HTR-8/SVneo (cell line): ENCODE measurements around the gene FOXS1.

Experiments
- DNase-seq: peaks from one replicate; pipeline ENCODE4 v3.0.0; 2011; ENCODE audit warnings: low spot score, mixed read lengths; ENCODE audit not compliant: insufficient read length
- FAIRE-seq: peaks from 2 replicates; lab custom pipeline; 2011; peaks lifted over from hg19 to GRCh38; lab: Jason Lieb, UNC

FOXS1 gene

DNA sequence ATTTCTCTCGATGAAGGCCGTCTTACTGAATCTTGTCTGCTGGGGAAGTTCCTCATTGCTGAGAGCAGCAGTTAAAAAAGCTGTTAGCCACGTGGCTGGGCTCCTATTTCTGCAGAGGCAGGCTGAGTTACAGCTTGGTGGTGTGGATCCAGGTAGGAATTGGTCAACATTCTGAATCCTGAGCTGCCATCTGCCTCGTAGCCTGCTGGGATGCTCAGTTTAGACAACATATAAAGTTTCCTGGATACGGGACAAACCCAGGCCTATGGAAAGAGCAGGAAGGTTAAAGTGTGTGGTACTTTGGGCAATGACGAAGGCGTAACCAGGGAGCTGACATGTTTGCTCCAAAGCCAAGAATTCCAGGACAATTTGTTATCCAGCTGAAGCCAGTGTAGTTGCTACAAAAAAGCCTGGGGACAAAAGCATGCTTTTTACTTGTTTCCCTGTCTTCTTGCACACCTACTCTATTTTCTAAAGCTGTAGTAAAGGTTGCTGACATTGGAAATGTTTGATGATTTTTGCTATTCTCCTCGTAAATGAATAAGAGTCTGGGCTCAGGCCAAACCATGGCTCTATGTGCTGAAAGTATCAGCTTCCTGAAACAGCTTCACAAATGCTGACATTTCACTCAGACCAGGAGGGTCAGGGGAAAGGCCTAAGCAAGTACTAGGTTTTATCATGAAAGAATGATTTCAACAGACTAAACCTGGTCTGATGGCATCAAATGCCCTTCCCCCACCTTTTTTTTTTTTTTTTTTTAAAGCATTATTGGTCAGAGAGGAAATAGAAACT, 38.6 kb downstream of the FOXS1 start:
- FAIRE-seq (no peak), DNase-seq (no peak)

DNA sequence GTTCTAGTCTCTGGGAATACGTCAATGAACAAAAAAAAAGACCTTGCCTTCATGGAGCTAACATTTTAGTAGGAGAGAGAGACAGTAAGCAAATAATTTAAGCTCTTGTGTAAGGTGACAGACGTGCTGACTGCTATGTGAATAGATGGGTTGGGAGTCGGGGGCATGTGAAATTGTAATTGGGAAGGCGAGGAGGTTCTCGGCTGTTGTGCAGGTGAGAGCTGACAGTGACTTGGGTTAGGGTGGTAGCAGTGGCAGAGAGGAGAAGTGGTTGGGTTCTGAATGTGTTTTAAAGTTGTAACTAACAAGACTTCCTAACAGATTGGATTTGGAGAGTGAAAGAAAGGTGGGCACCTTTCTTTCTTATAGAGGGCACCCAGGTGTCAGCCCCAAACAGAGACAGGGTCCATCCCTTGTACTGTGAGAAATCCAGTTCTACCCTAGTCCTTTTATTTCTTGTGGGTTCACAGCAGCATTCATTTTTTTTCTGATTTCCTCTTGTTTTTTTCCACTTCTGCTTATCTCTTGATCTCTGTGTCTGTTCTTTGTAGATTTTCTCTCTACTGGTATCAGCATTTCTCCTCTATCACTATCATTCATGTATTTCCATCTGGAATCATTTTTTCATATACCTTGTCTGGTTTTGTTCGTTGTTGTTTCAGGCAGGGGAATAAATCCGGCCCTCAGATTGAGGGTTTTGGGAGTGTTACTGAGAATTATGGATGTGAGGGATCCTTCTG, 41.7 kb downstream of the FOXS1 start:
- DNase-seq (no peak), FAIRE-seq (no peak)

DNA sequence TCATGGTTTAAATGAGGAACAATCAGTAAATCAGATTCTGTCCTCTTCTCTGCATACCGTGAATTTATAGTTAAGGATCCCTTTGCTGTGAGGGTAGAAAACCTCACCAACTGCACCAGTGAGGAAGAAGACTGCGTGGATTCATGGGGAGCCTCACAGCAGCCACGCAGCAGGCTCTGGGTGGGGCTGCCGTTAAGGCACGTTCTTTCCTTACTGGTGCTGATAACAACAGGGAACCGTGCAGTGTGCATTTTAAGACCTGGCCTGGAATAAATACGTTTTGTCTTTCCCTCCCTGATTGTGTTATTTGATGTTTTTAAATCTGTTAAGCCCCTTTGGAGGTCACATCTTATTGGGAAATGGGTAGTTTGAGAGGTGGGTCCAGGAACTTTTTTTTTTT, 43.9 kb downstream of the FOXS1 start:
- no peak for FAIRE-seq

DNA sequence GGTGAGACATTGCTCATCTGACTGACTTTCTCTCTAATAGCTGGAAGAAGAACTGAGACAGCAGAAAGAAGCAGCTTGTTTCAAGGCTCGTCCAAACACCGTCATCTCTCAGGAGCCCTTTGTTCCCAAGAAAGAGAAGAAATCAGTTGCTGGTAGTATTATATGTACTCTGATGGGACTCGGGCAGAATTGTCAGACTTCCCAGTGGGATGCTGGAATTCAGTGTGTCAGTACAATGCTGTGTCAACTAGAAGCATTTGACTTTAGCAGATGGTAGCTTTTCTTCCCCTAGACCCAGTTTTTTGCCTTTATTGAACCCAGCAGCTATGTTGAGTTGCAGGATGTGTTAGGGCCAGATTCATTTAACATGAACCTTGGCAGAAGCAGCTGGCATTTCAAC, 48.0 kb downstream of the FOXS1 start:
- DNase-seq = no peak
- no peak for FAIRE-seq

More for the DNA sequence above, 43.9 kb downstream of the FOXS1 start:
- no peak for DNase-seq
